IMR-90 (cell line): ENCODE measurements around the gene PDE4B.

ENCODE experiments used
- CEBPB ChIP-seq: IDR thresholded peaks from 2 replicates; pipeline ENCODE4 v1.6.1; 2012; ENCODE audit warnings: low read depth, low read length, improper control_type of control experiment
- CTCF ChIP-seq: conservative IDR thresholded peaks from 2 replicates; pipeline ENCODE4 v1.5.1; 2012; ENCODE audit warnings: mild to moderate bottlenecking, low read depth, low read length, improper control_type of control experiment
- MAFK ChIP-seq: IDR thresholded peaks from 2 replicates; pipeline ENCODE4 v1.6.1; 2012; ENCODE audit warnings: low read depth, low read length, improper control_type of control experiment
- MXI1 ChIP-seq: IDR thresholded peaks from 2 replicates; pipeline ENCODE4 v1.6.1; 2012; ENCODE audit warnings: low read depth, mild to moderate bottlenecking, low read length, moderate library complexity, borderline replicate concordance

- TF ChIP-seq CTCF (no peak), MAFK (no peak), MXI1 (no peak), CEBPB (no peak)
Measured at GRCh38 chr1:66413136-66413837, 620.6 kb downstream of the PDE4B start.
